Left lung (tissue), 10 donors: ENCODE measurements around the gene KLHL5. TPM values are rescaled to one million over a fixed set of nuclear protein-coding genes. Genes with fewer than 3 reads are reported as not detected.

Source experiments
- ATAC-seq: fragments of 200-7000 bp; cut with Tn5 transposase; one replicate; pipeline ENCODE4 v1.9.1; 2020; ENCODE audit warnings: moderate library complexity
- DNase-seq, 4 donors: peaks; one replicate each; pipeline ENCODE4 v3.0.0-alpha.2; 2013 to 2020
- H3K27ac ChIP-seq, 2 donors: fragments of 200-600 bp; sonication (generic) in 1 of 2; one replicate each; pipeline versions ENCODE4 v1.5.0 to v1.8.0; 2020 to 2021
- H3K27me3 ChIP-seq, 2 donors: fragments of 200-600 bp; sonication (generic) in 1 of 2; one replicate each; pipeline versions ENCODE4 v1.5.0 to v1.8.0; 2020 to 2021
- H3K36me3 ChIP-seq, 2 donors: fragments of 200-600 bp; sonication (generic) in 1 of 2; one replicate each; pipeline versions ENCODE4 v1.5.0 to v1.8.0; 2020 to 2021
- H3K4me1 ChIP-seq, 2 donors: fragments of 200-600 bp; one replicate each; pipeline ENCODE4 v1.8.0; 2021
- H3K4me3 ChIP-seq, 2 donors: fragments of 200-600 bp; sonication (generic) in 1 of 2; one replicate each; pipeline versions ENCODE4 v1.5.0 to v1.8.0; 2020 to 2021; ENCODE audit warnings: mild to moderate bottlenecking in 1 of 2
- H3K9me3 ChIP-seq, 2 donors: fragments of 200-600 bp; sonication (generic) in 1 of 2; one replicate each; pipeline versions ENCODE4 v1.5.0 to v1.8.0; 2020 to 2021
- CTCF ChIP-seq, 2 donors: fragments of 200-600 bp; sonication (generic) in 1 of 2; IDR thresholded peaks; one replicate each; pipeline versions ENCODE4 v1.5.0 to v1.8.0; 2021; ENCODE audit warnings: antibody characterized with exemption in 2 of 2
- intact Hi-C, 2 donors: fragments of 100-400 bp; cut with DNase I; formaldehyde crosslinking; loops; one replicate each; pipeline versions ENCODE4 v1.11.2 to v1.14.2; 2022
- polyA plus RNA-seq, 6 donors: library from polyadenylated mRNA; unstranded; fragments of 120-200 nt; gene quantifications; one replicate each; pipeline ENCODE4 v1.2.1, GENCODE V29; 2013; ENCODE audit not compliant: insufficient read length in 6 of 6
- total RNA-seq, 2 donors: library from RNA; stranded (reverse); fragmentation: NEBNext Ultra II Directional; extraction: Animal tissue kit (Norgen Biotek cat#: 25700); gene quantifications; one replicate each; pipeline ENCODE4 v1.2.1, GENCODE V29; 2021
- donor health status: DM: no; HTN: yes; CAD: no.
- donor health status: DM: no; HTN: no; CAD: no.

The KLHL5 gene
- total and polyA plus RNA-seq, 8 donors = 25.9 to 55.3 (median 43.2) TPM

- Histone ChIP-seq H3K27me3 (no peaks in the 10 kb centered on the region), H3K36me3 (no peaks in the 10 kb centered on the region), H3K9me3 (no peaks in the 10 kb centered on the region), H3K4me3 (no peak overlapping the region), H3K4me1 (no peaks in the 10 kb centered on the region), H3K27ac (no peak overlapping the region)
- no peak for ATAC-seq
- no peak for DNase-seq
- no peak for TF ChIP-seq CTCF (IDR thresholded peaks at IDR 0.05)
- intact Hi-C loops = no loop called here
Observed at GRCh38 chr4:39066371-39066770, 4.3 kb downstream of the KLHL5 start.

DNA sequence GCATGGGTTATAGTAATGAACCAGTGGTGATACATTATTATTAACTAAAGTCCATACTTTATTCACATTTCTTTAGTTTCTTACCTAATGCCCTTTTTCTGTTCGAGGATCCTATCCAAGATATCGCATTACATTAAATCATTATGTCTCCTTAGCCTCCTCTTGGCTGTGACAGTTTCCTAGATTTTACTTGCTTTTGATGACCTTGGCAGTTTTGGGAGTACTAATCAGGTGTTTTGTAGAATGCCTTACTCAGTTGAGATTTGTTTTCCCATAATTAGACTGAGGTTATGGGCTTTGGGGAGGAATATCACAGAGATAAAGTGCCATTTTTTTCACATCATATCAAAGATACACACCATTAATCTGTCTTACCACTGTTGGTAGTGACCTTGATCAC lies 5.0 kb downstream of the KLHL5 start:
- H3K9me3 ChIP-seq = no peaks in the 10 kb centered on the region
- no peak overlapping the region for H3K4me3 ChIP-seq
- no peak for TF ChIP-seq CTCF (IDR thresholded peaks at IDR 0.05)
- H3K4me1 ChIP-seq = no peaks in the 10 kb centered on the region
- H3K27ac ChIP-seq = no peak overlapping the region
- H3K36me3 ChIP-seq = no peaks in the 10 kb centered on the region
- H3K27me3 ChIP-seq = no peaks in the 10 kb centered on the region
- DNase-seq = no peak
- intact Hi-C loops = no loop called here
- no peak for ATAC-seq

- Histone ChIP-seq H3K27me3 (no peaks in the 10 kb centered on the region), H3K4me3 (no peak overlapping the region), H3K27ac (no peak overlapping the region), H3K36me3 (no peaks in the 10 kb centered on the region), H3K9me3 (no peaks in the 10 kb centered on the region), H3K4me1 (no peaks in the 10 kb centered on the region)
- intact Hi-C loops = no loop called here
- ATAC-seq (no peak), DNase-seq (no peak)
- no peak for TF ChIP-seq CTCF (IDR thresholded peaks at IDR 0.05)
Observed at GRCh38 chr4:39067451-39067850, 5.4 kb downstream of the KLHL5 start.

DNA sequence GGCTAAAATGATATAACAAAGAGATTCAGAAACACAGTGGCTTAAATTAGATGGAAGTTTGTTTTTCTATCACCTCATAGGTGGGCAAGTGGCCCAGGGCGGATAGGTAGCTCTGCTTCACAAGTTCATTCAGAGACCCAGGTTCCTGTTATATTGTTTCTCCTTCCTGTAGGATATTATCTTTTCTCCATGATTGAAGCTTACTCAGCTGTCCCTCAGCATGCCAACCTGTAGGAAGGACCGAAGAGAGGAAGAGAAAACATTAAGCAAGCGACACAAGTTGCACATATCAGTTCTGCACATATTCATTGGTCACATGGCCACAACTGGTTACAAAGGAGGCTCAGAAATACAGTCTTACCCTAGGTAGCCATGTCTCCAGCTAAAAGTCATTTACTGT lies 6.9 kb downstream of the KLHL5 start:
- ATAC-seq = no peak
- no peak overlapping the region for H3K4me3 ChIP-seq
- H3K36me3 ChIP-seq = no peaks in the 10 kb centered on the region
- no peaks in the 10 kb centered on the region for H3K4me1 ChIP-seq
- H3K9me3 ChIP-seq = no peaks in the 10 kb centered on the region
- no peak overlapping the region for H3K27ac ChIP-seq
- no peak for TF ChIP-seq CTCF (IDR thresholded peaks at IDR 0.05)
- intact Hi-C loops = no loop called here
- H3K27me3 ChIP-seq = no peaks in the 10 kb centered on the region
- DNase-seq = no peak

DNA sequence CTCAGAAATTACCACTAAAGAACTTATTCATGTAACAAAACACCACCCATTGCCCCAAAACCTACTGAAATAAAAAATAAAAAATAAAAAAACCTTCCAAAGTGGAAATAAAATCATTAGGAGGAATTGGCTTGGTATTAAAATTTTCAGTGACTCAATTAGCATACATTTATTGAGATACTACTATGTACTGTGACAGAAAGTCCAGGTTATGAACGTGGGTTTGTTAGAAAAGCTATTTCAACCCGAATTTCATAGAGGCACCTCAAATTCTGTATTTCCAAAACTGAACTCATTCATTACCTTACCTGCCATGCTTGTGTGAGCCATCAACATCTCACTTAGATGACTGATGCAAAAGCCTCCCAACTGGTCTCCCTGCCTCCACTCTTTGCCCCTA lies 16.8 kb downstream of the KLHL5 start:
- no peak for DNase-seq
- Histone ChIP-seq H3K27me3 (no peaks in the 10 kb centered on the region), H3K27ac (no peak overlapping the region), H3K4me1 (no peaks in the 10 kb centered on the region), H3K9me3 (no peaks in the 10 kb centered on the region), H3K4me3 (no peak overlapping the region), H3K36me3 (peaks cover 0 to 16% of the 10 kb centered on the region in 2 donors)
- no peak for TF ChIP-seq CTCF (IDR thresholded peaks at IDR 0.05)
- intact Hi-C loops = no loop called here
- no peak for ATAC-seq
